ENCODE data around the gene PPP1R3D.
A peak's percentile ranks its signal among the peaks of the same experiment; 100 is the strongest.
"Not testable (repeated sequence)": the region's sequence is repeated elsewhere in the genome, so short reads cannot be mapped to it uniquely, and the experiment has no call there.

The PPP1R3D gene

GRCh38 chr20:59940129-59940955, at the start of gene PPP1R3D, which contains the start of gene FAM217B:
Gene PPP1R3D (minus strand): TSS chr20:59940305. CDS start chr20:59939931, 374 bp downstream.
Gene FAM217B (plus strand): TSS chr20:59940389. CDS start chr20:59943944, 3,555 bp downstream.
- DNase-seq, result peak; percentile 88

- DNase-seq, result no peak
Measured at GRCh38 chr20:59988141-59988540, 48.0 kb upstream of the PPP1R3D start.

GRCh38 chr20:59987135-59987534, 47.0 kb upstream of the PPP1R3D start:
- DNase-seq, result no peak

GRCh38 chr20:59985864-59986263, 45.8 kb upstream of the PPP1R3D start:
- DNase-seq, result no peak

GRCh38 chr20:59985164-59985563, 45.1 kb upstream of the PPP1R3D start:
- DNase-seq, result no peak

GRCh38 chr20:59984541-59984940, 44.4 kb upstream of the PPP1R3D start:
- DNase-seq, result no peak

GRCh38 chr20:59983076-59983475, 43.0 kb upstream of the PPP1R3D start:
- DNase-seq, result no peak

GRCh38 chr20:59977086-59977485, 37.0 kb upstream of the PPP1R3D start:
- no peak for DNase-seq

- no peak for DNase-seq
Measured at GRCh38 chr20:59976156-59976782, 36.2 kb upstream of the PPP1R3D start.

- DNase-seq, result no peak
Measured at GRCh38 chr20:59972037-59972801, 32.1 kb upstream of the PPP1R3D start.

GRCh38 chr20:59971428-59971827, 31.3 kb upstream of the PPP1R3D start:
- no peak for DNase-seq

- DNase-seq, result no peak
Measured at GRCh38 chr20:59966428-59966827, 26.3 kb upstream of the PPP1R3D start.

GRCh38 chr20:59962155-59962554, 22.1 kb upstream of the PPP1R3D start:
- DNase-seq, result no peak

- DNase-seq, result no peak
Measured at GRCh38 chr20:59961423-59961822, 21.3 kb upstream of the PPP1R3D start.

- peak; percentile 60 for DNase-seq
Measured at GRCh38 chr20:59958626-59959025, 18.5 kb upstream of the PPP1R3D start.

GRCh38 chr20:59958123-59958522, 18.0 kb upstream of the PPP1R3D start, which contains the start of gene CDH26:
Gene CDH26 (plus strand): TSS chr20:59958423. CDS start chr20:59958727, 304 bp downstream.
- peak; percentile 8 for DNase-seq

- DNase-seq, result not testable (repeated sequence)
Measured at GRCh38 chr20:59957568-59957967, 17.5 kb upstream of the PPP1R3D start.

GRCh38 chr20:59955131-59955796, 15.2 kb upstream of the PPP1R3D start:
- peak; percentile 32 for DNase-seq

- no peak for DNase-seq
Measured at GRCh38 chr20:59954718-59955117, 14.6 kb upstream of the PPP1R3D start.

- DNase-seq, result no peak
Measured at GRCh38 chr20:59949911-59950310, 9.8 kb upstream of the PPP1R3D start.

GRCh38 chr20:59948828-59949720, 9.0 kb upstream of the PPP1R3D start:
- peak; percentile 37 for DNase-seq

GRCh38 chr20:59948212-59948611, 8.1 kb upstream of the PPP1R3D start:
- DNase-seq, result no peak

All from DMS153 (cell line).